Measurements from ENCODE around the gene RPUSD1. TPM values are rescaled to one million over a fixed set of nuclear protein-coding genes. Genes with fewer than 3 reads are reported as not detected.

The RPUSD1 gene
- total RNA-seq, 1 experiment from 2014 or later, result 59.9 TPM

DNA sequence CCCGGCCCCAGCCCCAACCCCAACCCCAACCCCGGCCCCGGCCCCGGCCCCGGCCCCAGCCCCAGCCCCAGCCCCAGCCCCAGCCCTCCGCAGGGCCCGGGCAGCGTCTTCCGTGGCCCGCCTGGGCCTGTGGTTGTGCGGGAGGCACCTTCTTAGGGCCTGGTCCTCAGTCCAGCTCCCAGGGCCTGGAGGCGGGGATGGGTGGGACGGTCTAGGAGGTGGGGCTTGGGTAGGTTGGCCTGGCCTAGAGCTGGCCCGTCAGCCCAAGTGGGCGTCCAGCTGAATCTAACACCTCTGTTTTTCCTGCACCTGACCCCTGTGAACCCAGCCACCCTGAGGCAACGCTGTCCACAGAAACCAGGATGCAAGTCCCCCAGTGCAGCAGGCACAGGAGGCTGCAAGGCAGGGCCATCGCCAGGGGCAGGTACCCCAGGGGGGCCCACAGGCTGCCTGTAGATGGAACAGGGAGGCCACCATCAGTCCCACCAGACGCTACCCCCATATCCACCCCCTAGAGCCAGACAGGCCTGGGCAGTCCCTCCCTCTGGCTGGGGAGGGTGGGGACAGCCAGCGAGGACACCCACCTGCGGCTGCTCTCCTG lies 18.9 kb downstream of the RPUSD1 start:
- Histone ChIP-seq H3K9me2 (ENCODE audit: insufficient read depth) (no peaks in the 10 kb centered on the region), H3K9ac (ENCODE audit: low read length) (no peak overlapping the region), H4K20me1 (ENCODE audit: insufficient read depth) (no peaks in the 10 kb centered on the region), H3K9me3 (ENCODE audit: control insufficient read depth in 1 of 2, insufficient read depth in 1 of 2, low read depth in 1 of 2, low read length in 2 of 2) (no peaks in the 10 kb centered on the region), H3K4me3 (replicated peaks in 1 of 2; ENCODE audit: low read depth in 1 of 2, low read length in 2 of 2) (no peak overlapping the region), H3K4me2 (ENCODE audit: low read length) (no peak overlapping the region), H3K27me3 (ENCODE audit: insufficient read depth, low read length) (no peaks in the 10 kb centered on the region), H2AFZ (ENCODE audit: low read depth, low read length, poor library complexity, severe bottlenecking) (no peak overlapping the region), H3K4me1 (ENCODE audit: control insufficient read depth in 1 of 2, insufficient read depth in 2 of 2, low read length in 2 of 2) (peaks cover 18 to 20% of the 10 kb centered on the region in 2 experiments), H3K36me3 (ENCODE audit: control insufficient read depth in 1 of 2, insufficient read depth in 2 of 2, low read length in 2 of 2) (peaks cover 7 to 11% of the 10 kb centered on the region in 2 experiments; a peak in 3 of 4 replicates), H3K27ac (ENCODE audit: low read depth, low read length) (no peak overlapping the region), H3K79me2 (ENCODE audit: insufficient read depth, low read length) (no peaks in the 10 kb centered on the region)
- POLR2A ChIA-PET, result no interaction called here
- DNase-seq (ENCODE audit: low read depth, low spot score) (no peak), ATAC-seq (no peak)
- intact Hi-C loops (cut with micrococcal nuclease), result no loop called here
- BruUV-seq (replicated peaks), result no TSS peak
- CTCF ChIA-PET, result no interaction called here
- RAD21 ChIA-PET (ENCODE audit: low non-redundant PET in 1 of 2, low total read pairs in 2 of 2, uncharacterized antibody in 2 of 2, unreplicated experiment in 2 of 2), result no interaction called here
- TF ChIP-seq RAD21 (IDR thresholded peaks at IDR 0.05; ENCODE audit: low read depth), result no peak
- TF ChIP-seq SIN3A (IDR thresholded peaks at IDR 0.05; ENCODE audit: low read depth), result no peak
- TF ChIP-seq CEBPB (IDR thresholded peaks at IDR 0.05; ENCODE audit: low read depth), result no peak
- no peak for TF ChIP-seq YY1 (IDR thresholded peaks at IDR 0.05; ENCODE audit: extremely low read depth, insufficient replicate concordance, low read depth, low read length)
- TF ChIP-seq ZFX (IDR thresholded peaks at IDR 0.05), result no peak
- TF ChIP-seq, protein P1, sequence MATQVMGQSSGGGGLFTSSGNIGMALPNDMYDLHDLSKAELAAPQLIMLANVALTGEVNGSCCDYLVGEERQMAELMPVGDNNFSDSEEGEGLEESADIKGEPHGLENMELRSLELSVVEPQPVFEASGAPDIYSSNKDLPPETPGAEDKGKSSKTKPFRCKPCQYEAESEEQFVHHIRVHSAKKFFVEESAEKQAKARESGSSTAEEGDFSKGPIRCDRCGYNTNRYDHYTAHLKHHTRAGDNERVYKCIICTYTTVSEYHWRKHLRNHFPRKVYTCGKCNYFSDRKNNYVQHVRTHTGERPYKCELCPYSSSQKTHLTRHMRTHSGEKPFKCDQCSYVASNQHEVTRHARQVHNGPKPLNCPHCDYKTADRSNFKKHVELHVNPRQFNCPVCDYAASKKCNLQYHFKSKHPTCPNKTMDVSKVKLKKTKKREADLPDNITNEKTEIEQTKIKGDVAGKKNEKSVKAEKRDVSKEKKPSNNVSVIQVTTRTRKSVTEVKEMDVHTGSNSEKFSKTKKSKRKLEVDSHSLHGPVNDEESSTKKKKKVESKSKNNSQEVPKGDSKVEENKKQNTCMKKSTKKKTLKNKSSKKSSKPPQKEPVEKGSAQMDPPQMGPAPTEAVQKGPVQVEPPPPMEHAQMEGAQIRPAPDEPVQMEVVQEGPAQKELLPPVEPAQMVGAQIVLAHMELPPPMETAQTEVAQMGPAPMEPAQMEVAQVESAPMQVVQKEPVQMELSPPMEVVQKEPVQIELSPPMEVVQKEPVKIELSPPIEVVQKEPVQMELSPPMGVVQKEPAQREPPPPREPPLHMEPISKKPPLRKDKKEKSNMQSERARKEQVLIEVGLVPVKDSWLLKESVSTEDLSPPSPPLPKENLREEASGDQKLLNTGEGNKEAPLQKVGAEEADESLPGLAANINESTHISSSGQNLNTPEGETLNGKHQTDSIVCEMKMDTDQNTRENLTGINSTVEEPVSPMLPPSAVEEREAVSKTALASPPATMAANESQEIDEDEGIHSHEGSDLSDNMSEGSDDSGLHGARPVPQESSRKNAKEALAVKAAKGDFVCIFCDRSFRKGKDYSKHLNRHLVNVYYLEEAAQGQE (IDR thresholded peaks at IDR 0.05; ENCODE audit: low read depth), result no peak
- TF ChIP-seq JUND (IDR thresholded peaks at IDR 0.05), result no peak
- no peak for TF ChIP-seq EZH2 (IDR thresholded peaks at IDR 0.05)
- no peak for TF ChIP-seq EGR1 (IDR thresholded peaks at IDR 0.05; ENCODE audit: low read depth)
- no peak for TF ChIP-seq POLR2A (IDR thresholded peaks at IDR 0.05; ENCODE audit: borderline replicate concordance, extremely low read depth, insufficient read depth, insufficient read length)
- TF ChIP-seq SP1 (IDR thresholded peaks at IDR 0.05; ENCODE audit: low read depth), result no peak
- TF ChIP-seq, protein P2, sequence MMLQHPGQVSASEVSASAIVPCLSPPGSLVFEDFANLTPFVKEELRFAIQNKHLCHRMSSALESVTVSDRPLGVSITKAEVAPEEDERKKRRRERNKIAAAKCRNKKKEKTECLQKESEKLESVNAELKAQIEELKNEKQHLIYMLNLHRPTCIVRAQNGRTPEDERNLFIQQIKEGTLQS (IDR thresholded peaks at IDR 0.05), result no peak
- TF ChIP-seq, protein P3, sequence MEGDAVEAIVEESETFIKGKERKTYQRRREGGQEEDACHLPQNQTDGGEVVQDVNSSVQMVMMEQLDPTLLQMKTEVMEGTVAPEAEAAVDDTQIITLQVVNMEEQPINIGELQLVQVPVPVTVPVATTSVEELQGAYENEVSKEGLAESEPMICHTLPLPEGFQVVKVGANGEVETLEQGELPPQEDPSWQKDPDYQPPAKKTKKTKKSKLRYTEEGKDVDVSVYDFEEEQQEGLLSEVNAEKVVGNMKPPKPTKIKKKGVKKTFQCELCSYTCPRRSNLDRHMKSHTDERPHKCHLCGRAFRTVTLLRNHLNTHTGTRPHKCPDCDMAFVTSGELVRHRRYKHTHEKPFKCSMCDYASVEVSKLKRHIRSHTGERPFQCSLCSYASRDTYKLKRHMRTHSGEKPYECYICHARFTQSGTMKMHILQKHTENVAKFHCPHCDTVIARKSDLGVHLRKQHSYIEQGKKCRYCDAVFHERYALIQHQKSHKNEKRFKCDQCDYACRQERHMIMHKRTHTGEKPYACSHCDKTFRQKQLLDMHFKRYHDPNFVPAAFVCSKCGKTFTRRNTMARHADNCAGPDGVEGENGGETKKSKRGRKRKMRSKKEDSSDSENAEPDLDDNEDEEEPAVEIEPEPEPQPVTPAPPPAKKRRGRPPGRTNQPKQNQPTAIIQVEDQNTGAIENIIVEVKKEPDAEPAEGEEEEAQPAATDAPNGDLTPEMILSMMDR (IDR thresholded peaks at IDR 0.05 in 2 of 3, conservative IDR thresholded peaks at IDR 0.05 in 1 of 3; ENCODE audit: borderline replicate concordance in 1 of 3, insufficient read depth in 1 of 3, low read depth in 2 of 3, low read length in 2 of 3), result no peak

All from HCT116 (cell line).